ENCODE data around the gene DMBX1. TPM values are rescaled to one million over a fixed set of nuclear protein-coding genes. Genes with fewer than 3 reads are reported as not detected.

The DMBX1 gene
- total and polyA plus RNA-seq, 9 of the 15 experiments (the other 6 are each of a cell fraction or from before 2014, with no cell fraction given): 0.25 to 4.3 (median 1.0) TPM

- Histone ChIP-seq H3K27ac (ENCODE audit: extremely low read depth, low read depth, low read length) (no peak overlapping the region), H2AFZ (ENCODE audit: low read depth, low read length) (no peak overlapping the region), H3K4me1 (replicated peaks in 1 of 2; ENCODE audit: control insufficient read depth in 2 of 2, insufficient read depth in 2 of 2, low read length in 2 of 2) (peaks cover 17 to 44% of the 10 kb centered on the region in 2 experiments), H4K20me1 (replicated peaks; ENCODE audit: control insufficient read depth, insufficient read depth, low read length) (no peaks in the 10 kb centered on the region), H3K27me3 (ENCODE audit: control insufficient read depth in 2 of 2, insufficient read depth in 2 of 2, low read length in 2 of 2) (peaks cover 2 to 15% of the 10 kb centered on the region in 2 experiments; a peak in 3 of 5 replicates), H3K36me3 (ENCODE audit: control insufficient read depth, insufficient read depth, low read length) (no peaks in the 10 kb centered on the region), H3K9ac (ENCODE audit: insufficient read depth in 1 of 2, low read depth in 2 of 2, low read length in 2 of 2) (peak overlapping the region in 1 of 2 experiments; percentile 64; a peak in 2 of 4 replicates), H3K4me2 (ENCODE audit: insufficient read depth, low read length) (no peak overlapping the region), H3K9me3 (replicated peaks; ENCODE audit: control insufficient read depth, insufficient read depth, low read depth, low read length) (no peaks in the 10 kb centered on the region), H3K79me2 (ENCODE audit: control insufficient read depth, insufficient read depth, low read length) (no peaks in the 10 kb centered on the region), H3K9me1 (ENCODE audit: control insufficient read depth, insufficient read depth, low read length) (no peaks in the 10 kb centered on the region), H3K4me3 (no peak overlapping the region)
- ChIA-PET POLR2A (interaction anchor here (0.6 to 1.2 kb wide), 4 partner anchors 18 to 70 kb away, joined by 3 to 4 read pairs (median 3); no protein-coding TSS in a partner anchor), CTCF (ENCODE audit: low intra/inter-chr PET ratio) (no interaction called here)
- peak; percentile 36 for ATAC-seq
- no peak for FAIRE-seq
- in situ Hi-C loops (cut with MboI): no loop called here
- DNase-seq (ENCODE audit: extremely low read depth in 1 of 4, low spot score in 3 of 4): peak in 2 of 4 experiments; percentile 49 to 58
- 28% methylated on average over 11 of the region's 15 CpGs for WGBS (ENCODE audit: insufficient coverage, low coverage, missing lambda C conversion rate)
- TF ChIP-seq CBFA2T3 (IDR thresholded peaks at IDR 0.05) (peak; percentile 16; the same call in 1 of the 2 replicates), SIX5 (IDR thresholded peaks at IDR 0.05; ENCODE audit: borderline replicate concordance in 1 of 2, insufficient read depth in 1 of 2, low read depth in 1 of 2, low read length in 2 of 2) (no peak)
- BruUV-seq (replicated peaks): no TSS peak
- intact Hi-C loops (cut with micrococcal nuclease): no loop called here
These were observed 36.7 kb upstream of the DMBX1 start for GRCh38 chr1:46452931-46453325.

DNA sequence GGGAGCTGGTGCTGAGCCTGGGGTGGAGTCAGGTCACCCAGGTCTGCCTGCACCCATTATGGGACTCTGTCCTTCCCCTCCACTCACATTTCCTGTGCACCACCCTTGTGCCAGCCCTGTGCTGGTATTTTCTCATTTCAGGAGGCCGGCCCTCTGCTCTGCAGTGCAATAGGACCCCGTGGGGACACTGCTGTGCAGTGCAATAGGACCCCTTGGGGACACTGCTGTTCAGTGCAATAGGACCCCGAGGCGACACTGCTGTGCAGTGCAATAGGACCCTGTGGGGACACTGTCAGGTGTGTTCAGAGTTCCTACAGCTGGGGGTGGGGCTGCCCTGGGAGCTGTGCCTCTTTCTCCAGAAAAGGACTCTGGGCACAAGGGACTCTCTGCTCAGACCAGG, 36.2 kb upstream of the DMBX1 start:
- in situ Hi-C loops (cut with MboI): no loop called here
- ATAC-seq: peak; percentile 12; the same call in 2 of the 3 replicates
- TF ChIP-seq ELF1 (tag; IDR thresholded peaks at IDR 0.05): no peak
- no peak for TF ChIP-seq PHTF2 (CRISPR knock-in tag; IDR thresholded peaks at IDR 0.05)
- no peak for TF ChIP-seq HCFC1 (IDR thresholded peaks at IDR 0.05; ENCODE audit: low read depth, low read length)
- no peak for TF ChIP-seq ZNF778 (CRISPR knock-in tag; IDR thresholded peaks at IDR 0.05)
- no peak for TF ChIP-seq GABPB1 (CRISPR knock-in tag; IDR thresholded peaks at IDR 0.05)
- TF ChIP-seq SMC3 (conservative IDR thresholded peaks at IDR 0.05; ENCODE audit: insufficient read depth, low read depth, low read length): no peak
- Histone ChIP-seq H2AFZ (ENCODE audit: low read depth, low read length) (no peak overlapping the region), H4K20me1 (replicated peaks; ENCODE audit: control insufficient read depth, insufficient read depth, low read length) (no peaks in the 10 kb centered on the region), H3K9me3 (replicated peaks; ENCODE audit: control insufficient read depth, insufficient read depth, low read depth, low read length) (no peaks in the 10 kb centered on the region), H3K79me2 (ENCODE audit: control insufficient read depth, insufficient read depth, low read length) (no peaks in the 10 kb centered on the region), H3K9me1 (ENCODE audit: control insufficient read depth, insufficient read depth, low read length) (no peaks in the 10 kb centered on the region), H3K9ac (ENCODE audit: insufficient read depth in 1 of 2, low read depth in 2 of 2, low read length in 2 of 2) (peak overlapping the region in 1 of 2 experiments; percentile 64; a peak in 2 of 4 replicates), H3K36me3 (ENCODE audit: control insufficient read depth, insufficient read depth, low read length) (no peaks in the 10 kb centered on the region), H3K4me1 (replicated peaks in 1 of 2; ENCODE audit: control insufficient read depth in 2 of 2, insufficient read depth in 2 of 2, low read length in 2 of 2) (peaks cover 17 to 39% of the 10 kb centered on the region in 2 experiments), H3K27ac (ENCODE audit: extremely low read depth, low read depth, low read length) (no peak overlapping the region), H3K4me2 (ENCODE audit: insufficient read depth, low read length) (no peak overlapping the region), H3K4me3 (no peak overlapping the region), H3K27me3 (ENCODE audit: control insufficient read depth in 2 of 2, insufficient read depth in 2 of 2, low read length in 2 of 2) (peaks cover 2 to 20% of the 10 kb centered on the region in 2 experiments; a peak in 3 of 5 replicates)
- no TSS peak for BruUV-seq (replicated peaks)
- WGBS (ENCODE audit: insufficient coverage, low coverage, missing lambda C conversion rate): 2% methylated on average over 4 of the region's 4 CpGs
- intact Hi-C loops (cut with micrococcal nuclease): no loop called here
- FAIRE-seq: no peak
- ChIA-PET POLR2A (interaction anchor here (0.6 to 1.2 kb wide), 3 partner anchors 20 to 69 kb away, joined by 3 to 4 read pairs (median 3); no protein-coding TSS in a partner anchor), CTCF (ENCODE audit: low intra/inter-chr PET ratio) (no interaction called here)
- no peak for DNase-seq (ENCODE audit: extremely low read depth in 1 of 4, low spot score in 3 of 4)
